Endodermal cell (in vitro differentiated cells): ENCODE data around the gene COL18A1. TPM values are rescaled to one million over a fixed set of nuclear protein-coding genes. Genes with fewer than 3 reads are reported as not detected.

Experiments used
- DNase-seq: peaks from one replicate; pipeline ENCODE4 v3.0.0-alpha.2; 2017
- H3K27ac ChIP-seq: 2 replicates; pipeline ENCODE4 v1.5.1; 2013; ENCODE audit warnings: mild to moderate bottlenecking, low read depth, low read length, moderate library complexity
- H3K27me3 ChIP-seq: 2 replicates; pipeline ENCODE4 v1.6.1; 2013; ENCODE audit warnings: mild to moderate bottlenecking, low read length, moderate library complexity; ENCODE audit not compliant: insufficient read depth, control insufficient read depth, poor library complexity, severe bottlenecking
- H3K36me3 ChIP-seq: 2 replicates; pipeline ENCODE4 v1.7.0; 2013; ENCODE audit warnings: mild to moderate bottlenecking, low read length, moderate library complexity; ENCODE audit not compliant: control insufficient read depth, insufficient read depth
- H3K4me1 ChIP-seq: one replicate; pipeline ENCODE4 v1.7.0; 2013; ENCODE audit warnings: low read length; ENCODE audit not compliant: control insufficient read depth, insufficient read depth
- H3K4me3 ChIP-seq: 2 replicates; pipeline ENCODE4 v1.5.1; 2013; ENCODE audit warnings: mild to moderate bottlenecking, low read length, moderate library complexity
- H3K9ac ChIP-seq: 2 replicates; pipeline ENCODE4 v1.6.1; 2013; ENCODE audit warnings: mild to moderate bottlenecking, low read length, moderate library complexity; ENCODE audit not compliant: poor library complexity, severe bottlenecking; ENCODE audit errors: extremely low read depth
- H3K9me3 ChIP-seq: 2 replicates; pipeline ENCODE4 v1.6.1; 2013; ENCODE audit warnings: mild to moderate bottlenecking, low read length, moderate library complexity; ENCODE audit not compliant: control insufficient read depth
- H3K27ac Mint-ChIP-seq: 2 replicates; pipeline ENCODE4 v1.8.0; 2020; ENCODE audit warnings: mixed read lengths
- H3K27me3 Mint-ChIP-seq: 2 replicates; pipeline ENCODE4 v1.8.0; 2021; ENCODE audit warnings: mild to moderate bottlenecking, mixed read lengths; ENCODE audit not compliant: insufficient read depth
- H3K36me3 Mint-ChIP-seq: 2 replicates; pipeline ENCODE4 v1.8.0; 2020; ENCODE audit warnings: low read depth, mixed read lengths
- H3K4me1 Mint-ChIP-seq: 2 replicates; pipeline ENCODE4 v1.8.0; 2020; ENCODE audit warnings: mixed read lengths
- H3K4me3 Mint-ChIP-seq: 2 replicates; pipeline ENCODE4 v1.8.0; 2020; ENCODE audit warnings: mild to moderate bottlenecking, moderate library complexity, mixed read lengths
- H3K9me3 Mint-ChIP-seq: 2 replicates; pipeline ENCODE4 v1.8.0; 2020; ENCODE audit warnings: mild to moderate bottlenecking, mixed read lengths
- CTCF ChIP-seq: fragments of 200-600 bp; sonication (generic); conservative IDR thresholded peaks from 2 replicates; pipeline ENCODE4 v1.5.0; 2021; ENCODE audit warnings: antibody characterized with exemption, mild to moderate bottlenecking
- WGBS, 2 experiments: methylation state at CpG; one replicate each; pipeline versions ENCODE4 v1.1.5 to v1.1.7; 2013; ENCODE audit warnings: missing lambda C conversion rate in 2 of 2, mixed read lengths in 1 of 2; ENCODE audit not compliant: insufficient coverage in 1 of 2, insufficient read length in 1 of 2; 5-methylcytosine and 5-hydroxymethylcytosine counted together
- total RNA-seq, 2 donors: library from RNA; stranded (reverse); fragmentation: NEBNext Ultra II Directional in 1 of 2; extraction: Animal tissue kit (Norgen Biotek cat#: 25700) in 1 of 2; gene quantifications; 2 replicates in 1 of 2; 3 replicates in 1 of 2; pipeline ENCODE4 v1.2.1, GENCODE V29; 2021

Gene COL18A1
- total RNA-seq, 2 donors from 2014 or later = 332 to 398 TPM

GRCh38 chr21:45476582-45476981, 71.6 kb downstream of the COL18A1 start:
- no peak overlapping the region for H3K4me3 Mint-ChIP-seq
- H3K36me3 Mint-ChIP-seq = peaks cover 55% of the 10 kb centered on the region
- H3K27ac Mint-ChIP-seq = no peak overlapping the region

GRCh38 chr21:45477176-45478114, 72.5 kb downstream of the COL18A1 start:
- Histone ChIP-seq H3K4me3 (no peak overlapping the region), H3K4me1 (peaks cover 6% of the 10 kb centered on the region), H3K27ac (peak overlapping the region; percentile 32), H3K27me3 (no peaks in the 10 kb centered on the region), H3K9me3 (no peaks in the 10 kb centered on the region), H3K9ac (no peak overlapping the region), H3K36me3 (peaks cover 80% of the 10 kb centered on the region)
- no peak for TF ChIP-seq CTCF
- DNase-seq = no peak
- Mint-ChIP-seq H3K27me3 (no peaks in the 10 kb centered on the region), H3K27ac (peak overlapping the region; percentile 88), H3K36me3 (peaks cover 56% of the 10 kb centered on the region), H3K4me3 (no peak overlapping the region), H3K9me3 (no peaks in the 10 kb centered on the region), H3K4me1 (peaks cover 6% of the 10 kb centered on the region)
- WGBS, 2 experiments = 92 to 93% methylated on average over 29 to 44 of the region's 44 CpGs

More at GRCh38 chr21:45476582-45476981, 71.6 kb downstream of the COL18A1 start:
- WGBS, 2 experiments = 88 to 100% methylated on average over 3 to 6 of the region's 6 CpGs
- Histone ChIP-seq H3K9ac (no peak overlapping the region), H3K4me1 (peaks cover 6% of the 10 kb centered on the region), H3K9me3 (no peaks in the 10 kb centered on the region), H3K27ac (no peak overlapping the region), H3K36me3 (peaks cover 73% of the 10 kb centered on the region), H3K4me3 (no peak overlapping the region), H3K27me3 (no peaks in the 10 kb centered on the region)
- Mint-ChIP-seq H3K27me3 (no peaks in the 10 kb centered on the region), H3K4me1 (peaks cover 7% of the 10 kb centered on the region), H3K9me3 (no peaks in the 10 kb centered on the region)
- DNase-seq = no peak
- no peak for TF ChIP-seq CTCF

GRCh38 chr21:45478115-45478801, 73.3 kb downstream of the COL18A1 start:
- Histone ChIP-seq H3K27me3 (no peaks in the 10 kb centered on the region), H3K36me3 (peaks cover 81% of the 10 kb centered on the region), H3K27ac (no peak overlapping the region), H3K4me1 (peaks cover 6% of the 10 kb centered on the region), H3K9ac (no peak overlapping the region), H3K4me3 (no peak overlapping the region), H3K9me3 (no peaks in the 10 kb centered on the region)
- Mint-ChIP-seq H3K36me3 (peaks cover 58% of the 10 kb centered on the region), H3K9me3 (no peaks in the 10 kb centered on the region), H3K27me3 (no peaks in the 10 kb centered on the region), H3K4me1 (peaks cover 6% of the 10 kb centered on the region), H3K4me3 (no peak overlapping the region), H3K27ac (peak overlapping the region; percentile 88)
- peak; percentile 86 for TF ChIP-seq CTCF
- 80 to 93% methylated on average over 15 to 32 of the region's 32 CpGs for WGBS, 2 experiments
- DNase-seq = peak; percentile 93
